Brain microvascular endothelial cell (primary cell): Measurements from ENCODE around the gene TMEM63A.
A peak's percentile ranks its signal among the peaks of the same experiment; 100 is the strongest.
"Not testable (repeated sequence)": the region's sequence is repeated elsewhere in the genome, so short reads cannot be mapped to it uniquely, and the experiment has no call there.

Source experiments
- DNase-seq: peaks from one replicate; pipeline ENCODE4 v3.0.0-alpha.2; 2020
- H3K27ac ChIP-seq: fragments of 250-450 bp; sonication (Bioruptor Pico); 2 replicates; pipeline ENCODE4 v1.5.1; 2020; ENCODE audit warnings: mild to moderate bottlenecking, moderate library complexity
- H3K27me3 ChIP-seq: fragments of 250-450 bp; sonication (Bioruptor Pico); replicated peaks from 2 replicates; pipeline ENCODE4 v1.5.1; 2020; ENCODE audit warnings: mild to moderate bottlenecking
- H3K36me3 ChIP-seq: fragments of 250-450 bp; sonication (Bioruptor Pico); replicated peaks from 2 replicates; pipeline ENCODE4 v1.5.1; 2020; ENCODE audit warnings: mild to moderate bottlenecking
- H3K4me3 ChIP-seq: 2 replicates; pipeline ENCODE4 v1.5.1; 2011; ENCODE audit warnings: low read depth, mild to moderate bottlenecking, control low read depth, low read length, moderate library complexity
- CTCF ChIP-seq: IDR thresholded peaks from 2 replicates; pipeline ENCODE4 v1.5.1; 2011; ENCODE audit warnings: low read depth, mild to moderate bottlenecking, moderate library complexity, low read length, control low read depth, inconsistent platforms; ENCODE audit errors: missing control alignments
- in situ Hi-C: cut with HindIII; loops from 2 replicates; pipeline ENCODE4 v1.10.0; 2017; ENCODE audit warnings: low sequenced_read_pairs, low pct_ligation_motif_present

The TMEM63A gene

GRCh38 chr1:225813214-225813964 lies 68.8 kb downstream of the TMEM63A start:
- Histone ChIP-seq H3K27me3 (no peaks in the 10 kb centered on the region), H3K4me3 (peak overlapping the region; percentile 15), H3K36me3 (no peaks in the 10 kb centered on the region), H3K27ac (no peak overlapping the region)
- in situ Hi-C loops: loop anchor here (25.0 kb wide), 1 partner anchor 174 kb away; the partner anchor contains the start of gene SDE2
- peak; percentile 37 for DNase-seq
- TF ChIP-seq CTCF: no peak

GRCh38 chr1:225812488-225813213 lies 69.5 kb downstream of the TMEM63A start:
- H3K4me3 ChIP-seq: no peak overlapping the region
- no peak for DNase-seq
- in situ Hi-C loops: loop anchor here (25.0 kb wide), 1 partner anchor 175 kb away; the partner anchor contains the start of gene SDE2
- no peaks in the 10 kb centered on the region for H3K27me3 ChIP-seq
- no peaks in the 10 kb centered on the region for H3K36me3 ChIP-seq
- no peak overlapping the region for H3K27ac ChIP-seq
- TF ChIP-seq CTCF: no peak

GRCh38 chr1:225811622-225812487 lies 70.3 kb downstream of the TMEM63A start:
- DNase-seq: no peak
- H3K4me3 ChIP-seq: no peak overlapping the region
- in situ Hi-C loops: loop anchor here (25.0 kb wide), 1 partner anchor 175 kb away; the partner anchor contains the start of gene SDE2
- no peak overlapping the region for H3K27ac ChIP-seq
- TF ChIP-seq CTCF: peak; percentile 66
- H3K36me3 ChIP-seq: no peaks in the 10 kb centered on the region
- H3K27me3 ChIP-seq: no peaks in the 10 kb centered on the region

GRCh38 chr1:225810579-225811538 lies 71.3 kb downstream of the TMEM63A start:
- not testable (repeated sequence) for DNase-seq, H3K36me3 ChIP-seq, H3K27ac ChIP-seq, H3K27me3 ChIP-seq
- in situ Hi-C loops: loop anchor here (25.0 kb wide), 1 partner anchor 176 kb away; the partner anchor contains the start of gene SDE2
- H3K4me3 ChIP-seq: peak overlapping the region; percentile 69

GRCh38 chr1:225809842-225810578 lies 72.2 kb downstream of the TMEM63A start, which contains the start of gene EPHX1:
Gene EPHX1, plus strand, starts transcription at chr1:225810124. Its CDS starts 18,606 bp downstream, at chr1:225828730.
- H3K27ac ChIP-seq: peak within 1 kb of the TSS; percentile 4
- in situ Hi-C loops: loop anchor here (25.0 kb wide), 1 partner anchor 177 kb away; the partner anchor contains the start of gene SDE2

More at GRCh38 chr1:225809842-225810578, 72.2 kb downstream of the TMEM63A start, which contains the start of gene EPHX1:
- peak; percentile 58 for TF ChIP-seq CTCF
- Histone ChIP-seq H3K27me3 (no peaks in the 10 kb centered on the region), H3K4me3 (peak within 1 kb of the TSS; percentile 69), H3K36me3 (no peaks in the 10 kb centered on the region)
- peak; percentile 85 for DNase-seq
